Transverse colon (tissue), 4 donors: ENCODE measurements around the gene CFAP53. TPM values are rescaled to one million over a fixed set of nuclear protein-coding genes. Genes with fewer than 3 reads are reported as not detected.

Experiments
- DNase-seq: peaks from one replicate; pipeline ENCODE4 v3.0.0-alpha.2; 2019
- H3K27ac ChIP-seq, 4 donors: fragments of 200-600 bp; sonication (generic); 2 replicates each; pipeline ENCODE4 v1.5.1; 2016 to 2018; ENCODE audit warnings: inconsistent platforms in 4 of 4
- H3K27me3 ChIP-seq: fragments of 200-600 bp; sonication (generic); 2 replicates; pipeline ENCODE4 v1.5.1; 2017; ENCODE audit warnings: inconsistent platforms
- H3K36me3 ChIP-seq, 4 donors: fragments of 200-600 bp; sonication (generic); 2 replicates each; pipeline ENCODE4 v1.5.1; 2017 to 2019; ENCODE audit warnings: inconsistent platforms in 4 of 4
- H3K4me1 ChIP-seq, 4 donors: fragments of 200-600 bp; sonication (generic); 2 replicates each; pipeline ENCODE4 v1.5.1; 2017 to 2020; ENCODE audit warnings: inconsistent platforms in 4 of 4
- H3K4me3 ChIP-seq, 4 donors: fragments of 200-600 bp; sonication (generic); 1 replicate in 1 of 4; 2 replicates in 3 of 4; pipeline versions ENCODE4 v1.5.1 to v1.6.1; 2017 to 2019; ENCODE audit warnings: inconsistent platforms in 4 of 4
- H3K9me3 ChIP-seq, 2 donors: fragments of 200-600 bp; sonication (generic); 2 replicates each; pipeline ENCODE4 v1.5.1; 2017 to 2019; ENCODE audit warnings: inconsistent platforms in 2 of 2
- CTCF ChIP-seq, 5 experiments: fragments of 200-600 bp in 3 of 5; fragments of 450-650 bp in 2 of 5; sonication (generic) in 3 of 5; IDR thresholded peaks; 1 replicate in 2 of 5; 2 replicates in 3 of 5; pipeline ENCODE4 v1.5.1; 2016 to 2017; ENCODE audit warnings: antibody characterized with exemption in 5 of 5, inconsistent platforms in 3 of 5, mild to moderate bottlenecking in 2 of 5, moderate library complexity in 1 of 5
- EP300 ChIP-seq: sonication (generic); formaldehyde crosslinking; IDR thresholded peaks from one replicate; pipeline ENCODE4 v1.6.1; 2017; ENCODE audit warnings: antibody characterized with exemption, low read depth
- POLR2A ChIP-seq: fragments of 450-650 bp; IDR thresholded peaks from one replicate; pipeline ENCODE4 v1.6.1; 2016; ENCODE audit warnings: antibody characterized with exemption, mild to moderate bottlenecking, moderate library complexity
- POLR2AphosphoS5 ChIP-seq, 3 donors: sonication (generic); formaldehyde crosslinking; IDR thresholded peaks; one replicate each; pipeline ENCODE4 v1.6.1; 2016; ENCODE audit warnings: antibody characterized with exemption in 3 of 3
- WGBS, 2 donors: methylation state at CpG; one replicate each; pipeline ENCODE4 v1.1.5; 2018; ENCODE audit warnings: low coverage in 1 of 2; 5-methylcytosine and 5-hydroxymethylcytosine counted together
- in situ Hi-C, 4 donors: fragments of 200-750 bp; cut with MboI; loops; one replicate each; pipeline versions ENCODE4 v1.15.0 to v1.15.1; 2017; ENCODE audit warnings: low sequenced_read_pairs in 3 of 4, low pct_ligation_motif_present in 1 of 4, low pct_unique_long_range_greater_than_20kb in 1 of 4
- intact Hi-C: fragments of 100-400 bp; cut with DNase I; formaldehyde crosslinking; loops from one replicate; pipeline ENCODE4 v1.15.1; 2023; ENCODE audit warnings: low total_unique reads
- total RNA-seq, 4 donors: library from RNA; depleted of rRNA; stranded (reverse); fragments of >200 nt; gene quantifications; one replicate each; pipeline ENCODE4 v1.1.0, GENCODE V29; 2016

CFAP53 gene
- total RNA-seq, 4 donors from 2014 or later: 0.27 to 4.2 (median 0.48) TPM; not detected in 1

- in situ Hi-C loops (loop anchor here in 3 of 4 donors (10.0 to 25.0 kb wide), 3 partner anchors 153 to 197 kb away; no protein-coding TSS in a partner anchor), intact Hi-C loops (no loop called here)
Measured at GRCh38 chr18:50209311-50209710, 57.0 kb downstream of the CFAP53 start.

DNA sequence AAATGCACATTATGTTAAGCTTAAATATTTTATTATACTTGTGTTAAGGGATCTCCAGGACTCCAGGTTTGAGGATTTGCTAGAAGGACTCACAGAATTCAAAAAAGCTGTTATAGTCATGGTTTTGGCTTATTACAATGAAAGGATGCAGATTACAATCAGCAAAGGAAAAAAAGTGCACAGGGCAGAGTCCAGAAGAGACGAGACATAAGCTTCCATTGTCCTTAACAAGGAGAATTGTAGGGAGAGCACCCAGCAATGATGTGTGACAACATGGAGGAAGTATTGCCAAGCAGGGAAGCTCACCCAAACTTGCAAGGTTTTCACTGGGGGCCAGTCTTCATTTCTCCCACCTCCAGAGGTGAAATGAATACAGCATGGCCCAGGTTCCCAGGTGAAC, 58.6 kb downstream of the CFAP53 start:
- peaks cover 13% of the 10 kb centered on the region for H3K27me3 ChIP-seq

More at GRCh38 chr18:50209311-50209710, 57.0 kb downstream of the CFAP53 start:
- Histone ChIP-seq H3K27ac (no peak overlapping the region), H3K27me3 (peaks cover 7% of the 10 kb centered on the region), H3K4me3 (no peak overlapping the region), H3K4me1 (no peaks in the 10 kb centered on the region), H3K36me3 (no peaks in the 10 kb centered on the region), H3K9me3 (no peaks in the 10 kb centered on the region)
- DNase-seq: no peak
- TF ChIP-seq POLR2A (no peak), POLR2AphosphoS5 (IDR thresholded peaks at IDR 0.05) (no peak), EP300 (no peak), CTCF (IDR thresholded peaks at IDR 0.05) (no peak)
- WGBS, 2 donors: 79 to 81% methylated on average over 3 to 4 of the region's 4 CpGs

DNA sequence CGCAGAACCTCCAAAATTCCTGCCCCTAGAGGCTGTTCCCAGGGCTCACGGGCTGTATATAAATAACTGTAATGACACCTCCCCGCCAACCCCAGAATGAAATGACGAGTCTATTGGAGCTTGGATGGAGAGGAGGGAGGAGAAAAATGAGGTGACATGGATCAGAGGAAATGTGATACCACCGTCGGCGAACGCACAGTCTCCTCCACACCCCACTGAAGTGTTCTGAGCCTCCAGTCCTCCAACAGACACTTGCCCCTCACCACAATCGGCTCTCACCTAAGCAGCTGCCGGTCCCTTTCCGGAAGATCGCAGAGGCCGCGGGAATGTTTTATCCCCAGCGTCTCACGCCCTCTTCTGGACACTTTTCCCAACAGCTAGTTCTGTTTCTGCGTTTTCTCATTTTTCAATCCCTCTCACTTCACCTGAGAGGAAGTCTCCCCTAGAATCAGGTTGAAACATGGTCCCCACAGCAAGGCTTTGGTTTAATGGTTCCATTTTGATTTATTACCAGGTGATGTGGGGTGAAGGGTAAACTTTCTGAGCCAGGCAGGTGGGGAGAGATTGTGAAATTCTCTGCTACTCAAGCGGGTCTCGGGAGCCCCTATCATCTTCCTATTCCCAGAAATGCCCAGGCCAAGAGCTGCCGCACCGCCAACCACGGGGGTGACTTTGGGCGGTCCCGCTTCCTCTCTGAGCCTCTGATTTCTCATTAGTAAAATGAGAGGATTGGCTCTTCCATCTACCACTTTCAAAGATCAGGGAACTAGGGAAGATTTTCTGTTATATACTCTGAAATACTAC, 62.3 kb downstream of the CFAP53 start:
- Histone ChIP-seq H3K27me3 (peaks cover 6% of the 10 kb centered on the region), H3K36me3 (no peaks in the 10 kb centered on the region), H3K4me1 (peaks cover 0 to 5% (median 0%) of the 10 kb centered on the region in 4 donors), H3K4me3 (no peak overlapping the region), H3K27ac (no peak overlapping the region), H3K9me3 (no peaks in the 10 kb centered on the region)
- peak; percentile 42 to 64 (median 56) for TF ChIP-seq CTCF (IDR thresholded peaks at IDR 0.05)
- TF ChIP-seq EP300: no peak
- no peak for TF ChIP-seq POLR2A
- peak; percentile 60 for DNase-seq
- intact Hi-C loops: loop anchor here (1.0 kb wide), 1 partner anchor 22 kb away; no protein-coding TSS in a partner anchor
- in situ Hi-C loops: loop anchor here in 3 of 4 donors (10.0 to 25.0 kb wide), 3 partner anchors 158 to 192 kb away; no protein-coding TSS in a partner anchor
- WGBS, 2 donors: 0 to 27% methylated on average over 9 to 24 of the region's 24 CpGs

More for the DNA sequence above, 58.6 kb downstream of the CFAP53 start:
- intact Hi-C loops: no loop called here
- no peak for DNase-seq
- Histone ChIP-seq H3K4me3 (no peak overlapping the region), H3K4me1 (peaks cover 0 to 5% (median 0%) of the 10 kb centered on the region in 4 donors), H3K27ac (no peak overlapping the region), H3K9me3 (no peaks in the 10 kb centered on the region), H3K36me3 (no peaks in the 10 kb centered on the region)
- 22 to 36% methylated on average over 1 of the region's 1 CpG for WGBS, 2 donors
- in situ Hi-C loops: loop anchor here in 3 of 4 donors (10.0 to 25.0 kb wide), 3 partner anchors 155 to 195 kb away; no protein-coding TSS in a partner anchor
- TF ChIP-seq EP300 (no peak), POLR2A (no peak)

DNA sequence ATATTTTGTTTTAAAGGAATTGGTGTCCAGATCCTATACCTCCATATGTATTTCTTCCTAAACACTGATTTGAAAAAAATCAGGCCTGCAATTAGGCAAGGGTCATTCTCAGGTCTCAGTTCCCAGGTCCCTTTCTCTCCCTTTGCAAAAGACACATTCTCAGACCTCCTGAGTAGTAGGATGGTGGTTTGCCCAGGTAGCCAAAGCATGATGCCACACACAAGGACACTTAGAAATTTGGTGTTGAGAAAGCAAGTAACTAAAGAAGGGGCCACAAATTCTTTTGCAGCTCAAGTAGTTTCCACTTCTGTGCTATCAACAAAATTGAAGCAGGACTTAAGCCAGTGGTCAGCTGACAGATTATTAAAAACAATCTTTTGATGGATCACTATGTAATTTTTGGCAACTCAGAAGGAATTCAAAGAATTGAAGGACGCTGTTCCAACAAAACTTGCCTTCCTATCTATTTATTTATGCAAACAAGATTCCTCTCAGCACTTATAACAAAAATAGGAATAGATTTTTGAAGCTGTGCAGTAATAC, 64.7 kb downstream of the CFAP53 start:
- H3K36me3 ChIP-seq: no peaks in the 10 kb centered on the region
- no peak for DNase-seq
- H3K4me1 ChIP-seq: peaks cover 0 to 5% (median 0%) of the 10 kb centered on the region in 4 donors
- in situ Hi-C loops (loop anchor here in 3 of 4 donors (10.0 to 25.0 kb wide), 3 partner anchors 161 to 189 kb away; no protein-coding TSS in a partner anchor), intact Hi-C loops (no loop called here)
- 44 to 77% methylated on average over 1 of the region's 1 CpG for WGBS, 2 donors
- H3K4me3 ChIP-seq: no peak overlapping the region
- peaks cover 20% of the 10 kb centered on the region for H3K27me3 ChIP-seq
- H3K27ac ChIP-seq: no peak overlapping the region
- TF ChIP-seq EP300 (no peak), POLR2AphosphoS5 (IDR thresholded peaks at IDR 0.05) (no peak), POLR2A (no peak), CTCF (IDR thresholded peaks at IDR 0.05) (no peak)
- H3K9me3 ChIP-seq: no peaks in the 10 kb centered on the region
